Measurements from ENCODE around the gene SPTLC2. TPM values are rescaled to one million over a fixed set of nuclear protein-coding genes. Genes with fewer than 3 reads are reported as not detected.
A peak's percentile ranks its signal among the peaks of the same experiment; 100 is the strongest.

Gene SPTLC2
- total RNA-seq, 2 donors from 2014 or later, result 22.6 to 25.3 TPM

DNA sequence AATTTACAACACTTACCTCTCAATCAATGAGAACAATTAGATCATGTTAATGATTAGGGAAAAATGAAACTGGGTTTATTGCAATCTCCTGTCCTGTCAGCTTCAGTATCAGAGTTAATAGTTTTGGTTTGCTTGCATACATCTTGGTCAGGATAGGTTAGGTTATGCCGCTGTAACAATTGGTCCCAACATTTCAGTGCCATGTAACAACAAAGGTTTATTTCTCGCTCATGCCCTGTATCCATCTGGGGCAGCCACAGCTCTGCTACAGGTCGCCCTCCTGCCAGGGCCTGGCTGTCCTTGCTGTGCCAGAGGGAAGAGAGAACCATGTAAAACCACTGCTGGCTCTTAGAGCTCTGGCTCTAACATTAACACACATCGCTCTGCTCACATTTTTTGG is 30.5 kb upstream of the SPTLC2 start:
- H3K9me3 ChIP-seq, result no peaks in the 10 kb centered on the region
- H3K4me1 ChIP-seq (ENCODE audit: control insufficient read depth in 1 of 2, low read depth in 2 of 2), result peaks cover 0 to 4% of the 10 kb centered on the region in 2 donors
- DNase-seq (ENCODE audit: low spot score) (no peak), ATAC-seq (ENCODE audit: insufficient number of reproducible peaks, low FRiP score, low read depth) (no peak)
- no peaks in the 10 kb centered on the region for H3K27me3 ChIP-seq (replicated peaks; ENCODE audit: insufficient read depth)
- no peak overlapping the region for H3K4me3 ChIP-seq
- no peak overlapping the region for H3K27ac ChIP-seq
- no peaks in the 10 kb centered on the region for H3K36me3 ChIP-seq
- no peak for TF ChIP-seq CTCF (IDR thresholded peaks at IDR 0.05)

DNA sequence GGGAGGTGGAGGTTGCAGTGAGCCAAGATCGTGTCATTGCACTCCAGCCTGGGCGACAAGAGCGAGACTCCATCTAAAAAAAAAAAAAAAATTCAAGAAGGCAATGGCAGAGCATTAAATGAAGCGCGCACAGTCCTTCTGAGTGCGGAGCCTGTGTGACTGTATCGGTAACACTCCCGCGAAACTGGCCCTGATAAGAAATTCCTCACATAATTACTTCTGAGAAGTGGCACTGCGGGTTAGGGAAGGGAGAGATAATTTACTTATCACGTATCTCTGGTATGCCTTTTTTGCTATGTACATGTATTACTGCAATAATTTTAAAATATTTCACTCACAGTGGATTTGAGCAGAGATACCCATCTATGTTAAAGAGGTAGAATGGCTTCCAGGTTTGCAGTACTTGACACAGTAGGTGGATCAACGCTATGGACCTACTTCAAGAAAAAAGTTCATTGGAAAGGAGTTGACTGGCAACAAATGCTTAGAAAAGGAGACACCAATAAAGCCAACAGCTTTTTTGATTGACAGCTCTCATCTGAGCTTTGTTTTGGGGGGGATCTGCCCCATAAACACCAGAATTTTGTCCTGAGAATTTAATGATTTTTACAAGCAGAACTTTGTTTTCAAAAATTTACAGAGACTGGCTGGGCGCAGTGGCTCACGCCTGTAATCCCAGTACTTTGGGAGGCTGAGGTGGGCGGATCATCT is 29.2 kb upstream of the SPTLC2 start:
- no peaks in the 10 kb centered on the region for H3K9me3 ChIP-seq
- TF ChIP-seq CTCF (IDR thresholded peaks at IDR 0.05), result no peak
- no peak for DNase-seq (ENCODE audit: low spot score)
- H3K27me3 ChIP-seq (replicated peaks; ENCODE audit: insufficient read depth), result no peaks in the 10 kb centered on the region
- ATAC-seq (ENCODE audit: insufficient number of reproducible peaks, low FRiP score, low read depth), result no peak
- H3K4me3 ChIP-seq, result no peak overlapping the region
- peaks cover 3 to 14% of the 10 kb centered on the region in 2 donors for H3K4me1 ChIP-seq (ENCODE audit: control insufficient read depth in 1 of 2, low read depth in 2 of 2)
- no peaks in the 10 kb centered on the region for H3K36me3 ChIP-seq
- H3K27ac ChIP-seq, result no peak overlapping the region

GRCh38 chr14:77642407-77642806 is 26.0 kb upstream of the SPTLC2 start:
- ATAC-seq (ENCODE audit: insufficient number of reproducible peaks, low FRiP score, low read depth), result no peak
- no peak for TF ChIP-seq CTCF (IDR thresholded peaks at IDR 0.05)
- peak overlapping the region; percentile 62 to 85 for H3K27ac ChIP-seq
- H3K9me3 ChIP-seq, result no peaks in the 10 kb centered on the region
- no peak for DNase-seq (ENCODE audit: low spot score)
- no peaks in the 10 kb centered on the region for H3K36me3 ChIP-seq
- peak overlapping the region; percentile 80 for H3K4me3 ChIP-seq
- H3K4me1 ChIP-seq (ENCODE audit: control insufficient read depth in 1 of 2, low read depth in 2 of 2), result peaks cover 3 to 14% of the 10 kb centered on the region in 2 donors
- no peaks in the 10 kb centered on the region for H3K27me3 ChIP-seq (replicated peaks; ENCODE audit: insufficient read depth)

DNA sequence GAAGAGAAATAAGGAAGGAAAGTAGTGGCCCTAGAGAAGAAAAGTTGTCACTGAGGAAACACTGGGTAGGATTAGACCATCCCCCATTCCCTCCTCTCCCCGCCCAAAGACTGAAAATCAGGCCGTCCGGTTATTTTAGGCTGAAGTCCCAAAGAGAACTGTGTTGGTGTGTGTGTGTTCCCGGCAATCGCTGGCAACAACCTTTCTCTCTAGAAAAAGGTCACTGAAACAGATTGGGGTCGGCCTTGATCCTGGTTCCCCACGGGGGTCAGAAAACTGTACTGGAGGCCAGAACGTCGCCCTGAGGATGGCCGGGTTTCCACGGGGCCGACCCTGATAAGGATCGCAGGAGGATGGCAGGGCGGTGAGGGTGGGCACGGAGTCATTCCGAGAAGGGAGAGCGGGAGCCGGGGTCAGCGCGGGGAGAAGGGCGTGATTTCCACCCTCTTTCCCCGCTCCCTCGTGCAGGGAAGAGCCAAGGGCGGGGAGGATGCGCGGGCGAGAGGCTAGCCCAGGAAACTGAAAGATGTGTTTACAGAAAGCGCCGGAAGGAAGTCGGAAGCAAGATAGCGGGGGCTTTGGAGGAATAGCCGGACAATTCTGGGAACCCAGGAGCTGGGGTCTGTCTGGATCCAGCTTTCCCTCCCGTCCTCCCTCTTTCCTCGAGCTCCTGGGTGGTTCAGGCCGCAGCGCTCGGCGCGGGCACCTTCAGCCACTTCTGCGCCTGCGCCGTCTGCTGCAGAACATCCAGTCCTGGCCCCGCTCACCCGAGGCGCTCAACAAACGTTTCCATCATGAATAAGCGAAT is 25.3 kb upstream of the SPTLC2 start:
- Histone ChIP-seq H3K9me3 (no peaks in the 10 kb centered on the region), H3K4me3 (peak overlapping the region; percentile 80), H3K27me3 (replicated peaks; ENCODE audit: insufficient read depth) (no peaks in the 10 kb centered on the region), H3K4me1 (ENCODE audit: control insufficient read depth in 1 of 2, low read depth in 2 of 2) (peaks cover 3 to 14% of the 10 kb centered on the region in 2 donors), H3K27ac (peak overlapping the region; percentile 62 to 85), H3K36me3 (no peaks in the 10 kb centered on the region)
- peak; percentile 51 for DNase-seq (ENCODE audit: low spot score)
- TF ChIP-seq CTCF (IDR thresholded peaks at IDR 0.05), result no peak
- ATAC-seq (ENCODE audit: insufficient number of reproducible peaks, low FRiP score, low read depth), result peak; percentile 85

GRCh38 chr14:77640756-77641533 is 24.5 kb upstream of the SPTLC2 start:
- H3K4me3 ChIP-seq, result peak overlapping the region; percentile 80
- DNase-seq (ENCODE audit: low spot score) (no peak), ATAC-seq (ENCODE audit: insufficient number of reproducible peaks, low FRiP score, low read depth) (no peak)
- TF ChIP-seq CTCF (IDR thresholded peaks at IDR 0.05), result no peak
- H3K9me3 ChIP-seq, result no peaks in the 10 kb centered on the region
- H3K36me3 ChIP-seq, result no peaks in the 10 kb centered on the region
- H3K27me3 ChIP-seq (replicated peaks; ENCODE audit: insufficient read depth), result no peaks in the 10 kb centered on the region
- peak overlapping the region; percentile 62 to 85 for H3K27ac ChIP-seq
- peaks cover 3 to 14% of the 10 kb centered on the region in 2 donors for H3K4me1 ChIP-seq (ENCODE audit: control insufficient read depth in 1 of 2, low read depth in 2 of 2)
